Ascending aorta (tissue), 2 donors: Measurements from ENCODE around the gene CACNA1G. TPM values are rescaled to one million over a fixed set of nuclear protein-coding genes. Genes with fewer than 3 reads are reported as not detected.

Experiments used
- DNase-seq, 2 donors: peaks; one replicate each; pipeline ENCODE4 v3.0.0-alpha.2; 2019; ENCODE audit warnings: low spot score in 2 of 2
- H3K27ac ChIP-seq, 2 donors: fragments of 200-600 bp; sonication (generic); one replicate each; pipeline ENCODE4 v1.5.1; 2016 to 2017; ENCODE audit warnings: mild to moderate bottlenecking in 1 of 2
- H3K27me3 ChIP-seq: fragments of 200-600 bp; sonication (generic); one replicate; pipeline ENCODE4 v1.5.1; 2017
- H3K36me3 ChIP-seq, 2 donors: fragments of 200-600 bp; sonication (generic); one replicate each; pipeline ENCODE4 v1.5.1; 2016
- H3K4me1 ChIP-seq, 2 donors: fragments of 200-600 bp; sonication (generic); one replicate each; pipeline ENCODE4 v1.5.1; 2016 to 2017; ENCODE audit warnings: mild to moderate bottlenecking in 1 of 2
- H3K4me3 ChIP-seq, 2 donors: fragments of 200-600 bp; sonication (generic); one replicate each; pipeline ENCODE4 v1.5.1; 2016 to 2017; ENCODE audit warnings: mild to moderate bottlenecking in 1 of 2
- H3K9me3 ChIP-seq, 2 donors: fragments of 200-600 bp; sonication (generic); one replicate each; pipeline ENCODE4 v1.5.1; 2016
- intact Hi-C: fragments of 100-400 bp; cut with DNase I; formaldehyde crosslinking; loops from one replicate; pipeline ENCODE4 v1.15.1; 2023
- total RNA-seq: library from RNA; depleted of rRNA; stranded (reverse); fragments of >200 nt; gene quantifications from one replicate; pipeline ENCODE4 v1.1.0, GENCODE V29; 2016
- TF ChIP-seq, protein P1 (sequence below), 3 experiments: fragments of 200-600 bp in 2 of 3; fragments of 450-650 bp in 1 of 3; sonication (generic) in 2 of 3; IDR thresholded peaks; one replicate each; pipeline ENCODE4 v1.5.1; 2016 to 2019; ENCODE audit warnings: antibody characterized with exemption in 3 of 3, mild to moderate bottlenecking in 1 of 3, moderate library complexity in 1 of 3

Gene CACNA1G
- total RNA-seq, 1 donor from 2014 or later = 1.2 TPM

DNA sequence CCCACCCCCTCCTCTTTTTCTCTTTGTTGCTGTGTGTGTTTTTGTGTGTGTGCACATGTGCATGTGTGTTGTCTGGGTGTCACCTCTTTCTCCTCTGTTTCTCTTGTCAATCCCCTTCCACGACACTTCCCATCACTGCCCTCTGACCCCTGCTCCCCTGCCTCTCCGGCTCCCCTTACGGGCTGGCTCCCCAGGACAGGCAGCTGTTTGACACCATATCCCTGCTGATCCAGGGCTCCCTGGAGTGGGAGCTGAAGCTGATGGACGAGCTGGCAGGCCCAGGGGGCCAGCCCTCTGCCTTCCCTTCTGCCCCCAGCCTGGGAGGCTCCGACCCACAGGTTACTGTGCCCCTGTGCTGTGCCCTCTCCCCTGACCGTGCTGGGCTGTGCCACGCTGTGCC, 59.0 kb downstream of the CACNA1G start:
- no peaks in the 10 kb centered on the region for H3K9me3 ChIP-seq
- no peak for DNase-seq
- no peak overlapping the region for H3K27ac ChIP-seq
- intact Hi-C loops = no loop called here
- H3K4me1 ChIP-seq = no peaks in the 10 kb centered on the region
- TF ChIP-seq, protein P1, sequence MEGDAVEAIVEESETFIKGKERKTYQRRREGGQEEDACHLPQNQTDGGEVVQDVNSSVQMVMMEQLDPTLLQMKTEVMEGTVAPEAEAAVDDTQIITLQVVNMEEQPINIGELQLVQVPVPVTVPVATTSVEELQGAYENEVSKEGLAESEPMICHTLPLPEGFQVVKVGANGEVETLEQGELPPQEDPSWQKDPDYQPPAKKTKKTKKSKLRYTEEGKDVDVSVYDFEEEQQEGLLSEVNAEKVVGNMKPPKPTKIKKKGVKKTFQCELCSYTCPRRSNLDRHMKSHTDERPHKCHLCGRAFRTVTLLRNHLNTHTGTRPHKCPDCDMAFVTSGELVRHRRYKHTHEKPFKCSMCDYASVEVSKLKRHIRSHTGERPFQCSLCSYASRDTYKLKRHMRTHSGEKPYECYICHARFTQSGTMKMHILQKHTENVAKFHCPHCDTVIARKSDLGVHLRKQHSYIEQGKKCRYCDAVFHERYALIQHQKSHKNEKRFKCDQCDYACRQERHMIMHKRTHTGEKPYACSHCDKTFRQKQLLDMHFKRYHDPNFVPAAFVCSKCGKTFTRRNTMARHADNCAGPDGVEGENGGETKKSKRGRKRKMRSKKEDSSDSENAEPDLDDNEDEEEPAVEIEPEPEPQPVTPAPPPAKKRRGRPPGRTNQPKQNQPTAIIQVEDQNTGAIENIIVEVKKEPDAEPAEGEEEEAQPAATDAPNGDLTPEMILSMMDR (IDR thresholded peaks at IDR 0.05) = no peak
- H3K36me3 ChIP-seq = no peaks in the 10 kb centered on the region
- no peak overlapping the region for H3K4me3 ChIP-seq
- H3K27me3 ChIP-seq = no peaks in the 10 kb centered on the region

DNA sequence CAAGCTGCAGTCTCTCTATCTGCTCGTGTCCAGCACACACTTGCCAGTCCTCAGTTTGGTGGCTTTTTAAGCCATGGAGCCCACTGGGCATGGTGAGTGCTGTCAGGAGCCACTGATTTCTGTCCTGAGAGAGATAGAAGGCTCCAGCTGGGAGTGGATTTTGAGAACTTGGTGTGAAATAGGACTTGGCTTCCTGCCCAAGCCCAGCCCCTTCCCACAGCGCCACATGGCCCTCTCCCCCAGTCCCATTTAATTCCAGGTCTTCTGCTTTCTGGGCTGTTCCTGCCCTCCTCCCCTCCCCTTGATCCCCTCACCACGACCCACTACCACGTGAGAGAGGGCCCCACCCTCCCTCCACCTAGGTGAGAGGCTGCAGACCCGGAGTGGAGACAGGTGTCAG, 59.7 kb downstream of the CACNA1G start:
- intact Hi-C loops = no loop called here
- Histone ChIP-seq H3K4me1 (no peaks in the 10 kb centered on the region), H3K9me3 (no peaks in the 10 kb centered on the region), H3K27me3 (no peaks in the 10 kb centered on the region), H3K4me3 (no peak overlapping the region), H3K27ac (no peak overlapping the region), H3K36me3 (no peaks in the 10 kb centered on the region)
- DNase-seq = no peak
- TF ChIP-seq, protein P1 (IDR thresholded peaks at IDR 0.05) = no peak

- Histone ChIP-seq H3K4me1 (no peaks in the 10 kb centered on the region), H3K36me3 (no peaks in the 10 kb centered on the region), H3K4me3 (no peak overlapping the region), H3K27me3 (no peaks in the 10 kb centered on the region), H3K27ac (no peak overlapping the region), H3K9me3 (no peaks in the 10 kb centered on the region)
- intact Hi-C loops = no loop called here
- no peak for DNase-seq
- TF ChIP-seq, protein P1 (IDR thresholded peaks at IDR 0.05) = no peak
Observed at GRCh38 chr17:50620858-50621257, 60.3 kb downstream of the CACNA1G start.

- no peaks in the 10 kb centered on the region for H3K27me3 ChIP-seq
- no peaks in the 10 kb centered on the region for H3K4me1 ChIP-seq
- no peak for DNase-seq
- H3K9me3 ChIP-seq = no peaks in the 10 kb centered on the region
- no peak overlapping the region for H3K4me3 ChIP-seq
- no peak overlapping the region for H3K27ac ChIP-seq
- no peaks in the 10 kb centered on the region for H3K36me3 ChIP-seq
- TF ChIP-seq, protein P1 (IDR thresholded peaks at IDR 0.05) = no peak
- intact Hi-C loops = no loop called here
Observed at GRCh38 chr17:50621574-50622031, 61.1 kb downstream of the CACNA1G start.

DNA sequence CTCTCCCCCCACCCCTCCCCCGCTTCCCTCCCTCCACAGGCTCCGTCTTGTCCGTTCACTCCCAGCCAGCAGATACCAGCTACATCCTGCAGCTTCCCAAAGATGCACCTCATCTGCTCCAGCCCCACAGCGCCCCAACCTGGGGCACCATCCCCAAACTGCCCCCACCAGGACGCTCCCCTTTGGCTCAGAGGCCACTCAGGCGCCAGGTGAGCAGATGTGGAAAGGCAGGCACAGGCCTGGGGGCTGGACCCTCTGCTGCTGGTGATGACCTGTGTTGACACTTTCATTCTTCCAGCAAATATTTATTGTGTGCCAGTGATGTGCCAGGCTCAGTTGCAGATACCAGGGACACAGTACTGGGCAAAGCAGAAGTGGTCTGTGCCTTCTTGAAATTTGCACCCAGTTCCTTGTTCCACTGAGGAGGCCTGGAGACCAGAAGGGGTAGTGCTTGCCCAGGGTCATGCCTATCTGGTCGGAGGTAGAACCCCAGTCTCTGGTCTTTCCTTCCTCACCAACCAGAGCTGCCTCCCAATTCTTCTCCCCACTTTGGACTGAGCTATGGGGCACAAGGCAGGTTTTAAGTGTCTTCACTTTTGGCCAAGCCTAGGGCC, 63.9 kb downstream of the CACNA1G start:
- no peaks in the 10 kb centered on the region for H3K27me3 ChIP-seq
- H3K27ac ChIP-seq = no peak overlapping the region
- H3K4me1 ChIP-seq = no peaks in the 10 kb centered on the region
- H3K9me3 ChIP-seq = no peaks in the 10 kb centered on the region
- TF ChIP-seq, protein P1 (IDR thresholded peaks at IDR 0.05) = no peak
- no peaks in the 10 kb centered on the region for H3K36me3 ChIP-seq
- DNase-seq = no peak
- H3K4me3 ChIP-seq = no peak overlapping the region
- intact Hi-C loops = no loop called here
